ENCODE results near the gene FBXO34. TPM values are rescaled to one million over a fixed set of nuclear protein-coding genes. Genes with fewer than 3 reads are reported as not detected.

FBXO34 gene
- total RNA-seq, 1 donor from 2014 or later = 25.3 TPM

GRCh38 chr14:55398679-55399078, 127.5 kb downstream of the FBXO34 start:
- Mint-ChIP-seq H3K36me3 (ENCODE audit: low read depth) (peaks cover 11% of the 10 kb centered on the region), H3K27ac (no peak overlapping the region), H3K4me3 (no peak overlapping the region), H3K9me3 (no peaks in the 10 kb centered on the region), H3K4me1 (peaks cover 11% of the 10 kb centered on the region), H3K27me3 (no peaks in the 10 kb centered on the region)
- intact Hi-C loops (cut with micrococcal nuclease) = no loop called here
- no peak for DNase-seq

DNA sequence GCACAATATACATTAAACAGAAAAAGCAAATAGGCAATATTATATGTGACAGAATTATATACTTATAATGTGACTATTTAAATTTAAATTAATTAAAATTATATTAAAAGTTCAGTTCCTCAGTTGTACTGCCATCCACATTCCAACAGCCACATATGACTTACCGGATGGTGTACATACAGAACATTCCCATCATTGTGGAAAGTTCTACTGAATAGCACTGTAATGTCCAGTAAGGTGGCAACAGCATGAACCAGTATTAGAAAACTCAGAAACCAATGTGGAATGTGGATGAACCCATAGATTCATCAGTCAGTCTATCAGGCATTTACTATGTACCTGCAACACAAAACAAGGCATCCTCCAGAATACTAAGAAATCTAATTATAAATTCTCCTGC, 128.0 kb downstream of the FBXO34 start:
- Mint-ChIP-seq H3K4me1 (peaks cover 13% of the 10 kb centered on the region), H3K27ac (no peak overlapping the region), H3K27me3 (no peaks in the 10 kb centered on the region), H3K36me3 (ENCODE audit: low read depth) (peaks cover 11% of the 10 kb centered on the region), H3K4me3 (no peak overlapping the region), H3K9me3 (no peaks in the 10 kb centered on the region)
- intact Hi-C loops (cut with micrococcal nuclease) = no loop called here
- no peak for DNase-seq

GRCh38 chr14:55399852-55400251, 128.6 kb downstream of the FBXO34 start:
- Mint-ChIP-seq H3K4me1 (peaks cover 17% of the 10 kb centered on the region), H3K27ac (no peak overlapping the region), H3K4me3 (no peak overlapping the region), H3K27me3 (no peaks in the 10 kb centered on the region), H3K36me3 (ENCODE audit: low read depth) (peaks cover 9% of the 10 kb centered on the region), H3K9me3 (no peaks in the 10 kb centered on the region)
- intact Hi-C loops (cut with micrococcal nuclease) = no loop called here
- DNase-seq = no peak

DNA sequence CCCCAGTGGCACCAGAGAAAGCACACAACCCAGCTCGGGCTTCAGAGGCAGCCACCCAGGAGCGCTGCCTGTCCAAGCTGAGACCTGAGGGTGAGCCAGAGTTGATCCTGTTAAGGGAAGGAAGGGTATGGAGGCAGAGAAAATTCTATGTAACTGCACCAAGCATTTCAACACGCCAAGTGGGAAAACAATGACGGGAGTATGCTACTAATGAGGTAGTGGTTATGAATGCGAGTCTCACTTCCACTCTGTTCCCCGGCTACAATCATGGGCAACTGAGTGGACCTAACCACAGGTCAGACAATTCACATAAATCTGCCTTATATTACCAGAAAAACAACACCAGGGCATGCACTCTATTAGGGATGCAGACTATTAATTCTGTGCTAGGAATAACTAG, 130.5 kb downstream of the FBXO34 start:
- H3K9me3 Mint-ChIP-seq = no peaks in the 10 kb centered on the region
- intact Hi-C loops (cut with micrococcal nuclease) = no loop called here
- no peaks in the 10 kb centered on the region for H3K27me3 Mint-ChIP-seq
- no peak overlapping the region for H3K4me3 Mint-ChIP-seq
- no peak for DNase-seq
- H3K27ac Mint-ChIP-seq = no peak overlapping the region
- H3K4me1 Mint-ChIP-seq = peaks cover 15% of the 10 kb centered on the region
- no peaks in the 10 kb centered on the region for H3K36me3 Mint-ChIP-seq (ENCODE audit: low read depth)

Other genes with a start within 250 kb of the FBXO34 start
- 60.7 and 63.0 TPM in 2 replicates for gene WDHD1, start 244.3 kb upstream of the FBXO34 start, total RNA-seq
- 36.4 and 39.6 TPM in 2 replicates for gene SOCS4, start 244.2 kb upstream of the FBXO34 start, total RNA-seq
- gene MAPK1IP1L, start 219.8 kb upstream of the FBXO34 start, total RNA-seq = 142 and 144 TPM in 2 replicates
- gene LGALS3, start 142.2 kb upstream of the FBXO34 start, total RNA-seq = 11.1 and 12.2 TPM in 2 replicates
- 28.7 and 32.4 TPM in 2 replicates for gene DLGAP5, start 79.8 kb upstream of the FBXO34 start, total RNA-seq
- 4.9 and 5.8 TPM in 2 replicates for gene ATG14, start 140.4 kb downstream of the FBXO34 start, total RNA-seq
- gene TBPL2, start 169.2 kb downstream of the FBXO34 start, total RNA-seq = not detected in 2 replicates